Measurements from ENCODE around the gene VSTM5. TPM values are rescaled to one million over a fixed set of nuclear protein-coding genes. Genes with fewer than 3 reads are reported as not detected.
"Not testable (repeated sequence)": the region's sequence is repeated elsewhere in the genome, so short reads cannot be mapped to it uniquely, and the experiment has no call there.

VSTM5 gene
- total and polyA plus RNA-seq, 2 experiments from 2014 or later, result 0.17 to 0.97 TPM

GRCh38 chr11:93783362-93783761 lies 67.1 kb downstream of the VSTM5 start:
- DNase-seq (ENCODE audit: low spot score), result no peak
- peak overlapping the region; percentile 71 for H2AFZ ChIP-seq
- peaks cover 43% of the 10 kb centered on the region for H3K79me2 ChIP-seq
- H3K9me2 ChIP-seq (replicated peaks; ENCODE audit: insufficient read depth), result no peaks in the 10 kb centered on the region
- no peaks in the 10 kb centered on the region for H3K9me3 ChIP-seq (ENCODE audit: low read depth)
- 55% methylated on average over 7 of the region's 7 CpGs for WGBS (ENCODE audit: low lambda C conversion rate, missing lambda C conversion rate)
- peak overlapping the region; percentile 54 for H3K4me3 ChIP-seq
- TF ChIP-seq CTCF (IDR thresholded peaks at IDR 0.05; ENCODE audit: poor library complexity) (no peak), EZH2phosphoT487 (IDR thresholded peaks at IDR 0.05; ENCODE audit: low read depth, severe bottlenecking, unreplicated experiment) (no peak), EZH2 (IDR thresholded peaks at IDR 0.05; ENCODE audit: borderline replicate concordance) (no peak)
- H3K4me1 ChIP-seq (ENCODE audit: insufficient read depth), result peaks cover 24% of the 10 kb centered on the region
- H3K27me3 ChIP-seq, result no peaks in the 10 kb centered on the region
- no peaks in the 10 kb centered on the region for H3K36me3 ChIP-seq (replicated peaks; ENCODE audit: insufficient read depth, low read depth)
- peak overlapping the region; percentile 24 for H3K27ac ChIP-seq
- peak overlapping the region; percentile 80 for H3K4me2 ChIP-seq
- H4K20me1 ChIP-seq (ENCODE audit: insufficient read depth, poor library complexity, severe bottlenecking), result peaks cover 36% of the 10 kb centered on the region

GRCh38 chr11:93775289-93775688 lies 75.1 kb downstream of the VSTM5 start:
- TF ChIP-seq EZH2 (IDR thresholded peaks at IDR 0.05; ENCODE audit: borderline replicate concordance), result no peak
- TF ChIP-seq CTCF (IDR thresholded peaks at IDR 0.05; ENCODE audit: poor library complexity), result no peak
- no peak for TF ChIP-seq EZH2phosphoT487 (IDR thresholded peaks at IDR 0.05; ENCODE audit: low read depth, severe bottlenecking, unreplicated experiment)
- no peaks in the 10 kb centered on the region for H3K36me3 ChIP-seq (replicated peaks; ENCODE audit: insufficient read depth, low read depth)
- no peaks in the 10 kb centered on the region for H3K27me3 ChIP-seq
- no peak overlapping the region for H3K4me2 ChIP-seq
- H3K9me3 ChIP-seq (ENCODE audit: low read depth), result no peaks in the 10 kb centered on the region
- H3K9me2 ChIP-seq (replicated peaks; ENCODE audit: insufficient read depth), result no peaks in the 10 kb centered on the region
- H3K79me2 ChIP-seq, result no peaks in the 10 kb centered on the region
- no peak overlapping the region for H3K27ac ChIP-seq
- H2AFZ ChIP-seq, result no peak overlapping the region
- DNase-seq (ENCODE audit: low spot score), result no peak
- no peaks in the 10 kb centered on the region for H4K20me1 ChIP-seq (ENCODE audit: insufficient read depth, poor library complexity, severe bottlenecking)
- WGBS (ENCODE audit: low lambda C conversion rate, missing lambda C conversion rate), result 52% methylated on average over 2 of the region's 2 CpGs
- no peaks in the 10 kb centered on the region for H3K4me1 ChIP-seq (ENCODE audit: insufficient read depth)
- H3K4me3 ChIP-seq, result no peak overlapping the region

- not testable (repeated sequence) for H3K27me3 ChIP-seq; H3K27ac ChIP-seq; H2AFZ ChIP-seq; H3K79me2 ChIP-seq; DNase-seq (ENCODE audit: low spot score); H3K9me3 ChIP-seq (ENCODE audit: low read depth); H3K4me1 ChIP-seq (ENCODE audit: insufficient read depth); H4K20me1 ChIP-seq (ENCODE audit: insufficient read depth, poor library complexity, severe bottlenecking); H3K36me3 ChIP-seq (replicated peaks; ENCODE audit: insufficient read depth, low read depth); H3K9me2 ChIP-seq (replicated peaks; ENCODE audit: insufficient read depth); H3K4me3 ChIP-seq; H3K4me2 ChIP-seq
- 98% methylated on average over 3 of the region's 3 CpGs for WGBS (ENCODE audit: low lambda C conversion rate, missing lambda C conversion rate)
Observed at GRCh38 chr11:93774560-93774959, 75.9 kb downstream of the VSTM5 start.

GRCh38 chr11:93773601-93774200 lies 76.7 kb downstream of the VSTM5 start:
- no peaks in the 10 kb centered on the region for H3K27me3 ChIP-seq

More at GRCh38 chr11:93773601-93774200, 76.7 kb downstream of the VSTM5 start:
- Histone ChIP-seq H4K20me1 (ENCODE audit: insufficient read depth, poor library complexity, severe bottlenecking) (no peaks in the 10 kb centered on the region), H3K4me1 (ENCODE audit: insufficient read depth) (no peaks in the 10 kb centered on the region), H3K4me3 (no peak overlapping the region), H3K36me3 (replicated peaks; ENCODE audit: insufficient read depth, low read depth) (no peaks in the 10 kb centered on the region), H3K27ac (no peak overlapping the region), H3K9me3 (ENCODE audit: low read depth) (no peaks in the 10 kb centered on the region), H3K4me2 (no peak overlapping the region), H3K9me2 (replicated peaks; ENCODE audit: insufficient read depth) (no peaks in the 10 kb centered on the region), H2AFZ (no peak overlapping the region), H3K79me2 (no peaks in the 10 kb centered on the region)
- TF ChIP-seq EZH2 (IDR thresholded peaks at IDR 0.05; ENCODE audit: borderline replicate concordance) (no peak), CTCF (IDR thresholded peaks at IDR 0.05; ENCODE audit: poor library complexity) (no peak), EZH2phosphoT487 (IDR thresholded peaks at IDR 0.05; ENCODE audit: low read depth, severe bottlenecking, unreplicated experiment) (no peak)
- 95% methylated on average over 10 of the region's 10 CpGs for WGBS (ENCODE audit: low lambda C conversion rate, missing lambda C conversion rate)
- no peak for DNase-seq (ENCODE audit: low spot score)

All from hepatocyte (in vitro differentiated cells).